ENCODE results near the gene NAP1L5.

- TF ChIP-seq, protein P1, sequence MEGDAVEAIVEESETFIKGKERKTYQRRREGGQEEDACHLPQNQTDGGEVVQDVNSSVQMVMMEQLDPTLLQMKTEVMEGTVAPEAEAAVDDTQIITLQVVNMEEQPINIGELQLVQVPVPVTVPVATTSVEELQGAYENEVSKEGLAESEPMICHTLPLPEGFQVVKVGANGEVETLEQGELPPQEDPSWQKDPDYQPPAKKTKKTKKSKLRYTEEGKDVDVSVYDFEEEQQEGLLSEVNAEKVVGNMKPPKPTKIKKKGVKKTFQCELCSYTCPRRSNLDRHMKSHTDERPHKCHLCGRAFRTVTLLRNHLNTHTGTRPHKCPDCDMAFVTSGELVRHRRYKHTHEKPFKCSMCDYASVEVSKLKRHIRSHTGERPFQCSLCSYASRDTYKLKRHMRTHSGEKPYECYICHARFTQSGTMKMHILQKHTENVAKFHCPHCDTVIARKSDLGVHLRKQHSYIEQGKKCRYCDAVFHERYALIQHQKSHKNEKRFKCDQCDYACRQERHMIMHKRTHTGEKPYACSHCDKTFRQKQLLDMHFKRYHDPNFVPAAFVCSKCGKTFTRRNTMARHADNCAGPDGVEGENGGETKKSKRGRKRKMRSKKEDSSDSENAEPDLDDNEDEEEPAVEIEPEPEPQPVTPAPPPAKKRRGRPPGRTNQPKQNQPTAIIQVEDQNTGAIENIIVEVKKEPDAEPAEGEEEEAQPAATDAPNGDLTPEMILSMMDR (IDR thresholded peaks at IDR 0.05; ENCODE audit: low read depth, low read length): no peak
- TF ChIP-seq EZH2phosphoT487 (IDR thresholded peaks at IDR 0.05; ENCODE audit: low read depth): no peak
Measured at GRCh38 chr4:88659890-88660208, 37.8 kb downstream of the NAP1L5 start.

Measured in OCI-LY3 (cell line).